Calu3 (cell line): Measurements from ENCODE around the gene GRK6. TPM values are rescaled to one million over a fixed set of nuclear protein-coding genes. Genes with fewer than 3 reads are reported as not detected.

ENCODE experiments used
- BruUV-seq: library from RNA; stranded (reverse); fragments of 400-500 nt; replicated peaks from 2 replicates; lab custom pipeline; 2021; lab: Mats Ljungman, UMichigan
- CTCF ChIA-PET: fragments of 300-600 bp; sonication (Branson Sonifier 250); formaldehyde crosslinking; loops from one replicate; lab custom pipeline; 2022; ENCODE audit warnings: antibody characterized with exemption; lab: Charles Lee
- DNase-seq: peaks from one replicate; pipeline ENCODE4 v3.0.0; 2022
- H3K27ac Mint-ChIP-seq: one replicate; pipeline ENCODE4 v1.8.0; 2022; ENCODE audit warnings: mixed read lengths; ENCODE audit not compliant: unreplicated experiment
- H3K27me3 Mint-ChIP-seq: one replicate; pipeline ENCODE4 v1.8.0; 2022; ENCODE audit warnings: mixed read lengths; ENCODE audit not compliant: unreplicated experiment
- H3K36me3 Mint-ChIP-seq: one replicate; pipeline ENCODE4 v1.8.0; 2022; ENCODE audit warnings: mild to moderate bottlenecking, moderate library complexity, mixed read lengths; ENCODE audit not compliant: insufficient read depth, unreplicated experiment
- H3K4me1 Mint-ChIP-seq: one replicate; pipeline ENCODE4 v1.8.0; 2022; ENCODE audit warnings: mild to moderate bottlenecking, low read depth, mixed read lengths; ENCODE audit not compliant: unreplicated experiment
- H3K4me3 Mint-ChIP-seq: one replicate; pipeline ENCODE4 v1.8.0; 2022; ENCODE audit warnings: mild to moderate bottlenecking, low read depth, moderate library complexity, mixed read lengths; ENCODE audit not compliant: unreplicated experiment
- H3K9me3 Mint-ChIP-seq: one replicate; pipeline ENCODE4 v1.8.0; 2022; ENCODE audit warnings: low read depth, mixed read lengths; ENCODE audit not compliant: unreplicated experiment
- CTCF ChIP-seq: fragments of 200-600 bp; IDR thresholded peaks from one replicate; pipeline ENCODE4 v1.8.0; 2022; ENCODE audit warnings: antibody characterized with exemption; ENCODE audit not compliant: unreplicated experiment
- intact Hi-C: fragments of 100-400 bp; cut with micrococcal nuclease; formaldehyde crosslinking; loops from one replicate; pipeline ENCODE4 v1.10.0; 2022; ENCODE audit not compliant: unreplicated experiment
- total RNA-seq: library from RNA; stranded (reverse); gene quantifications from 2 replicates; pipeline ENCODE4 v1.2.3, GENCODE V29; 2022

Gene GRK6
- total RNA-seq, 1 experiment from 2014 or later = 72.6 TPM

GRCh38 chr5:177487144-177487543, 60.7 kb downstream of the GRK6 start:
- H3K4me1 Mint-ChIP-seq = peaks cover 17% of the 10 kb centered on the region
- peaks cover 99% of the 10 kb centered on the region for H3K36me3 Mint-ChIP-seq
- CTCF ChIA-PET = no interaction called here
- H3K9me3 Mint-ChIP-seq = no peaks in the 10 kb centered on the region
- peak overlapping the region; percentile 63 for H3K27ac Mint-ChIP-seq
- no peak overlapping the region for H3K4me3 Mint-ChIP-seq
- TF ChIP-seq CTCF = no peak
- intact Hi-C loops = no loop called here
- DNase-seq = no peak
- BruUV-seq = no TSS peak
- no peaks in the 10 kb centered on the region for H3K27me3 Mint-ChIP-seq

GRCh38 chr5:177487975-177488374, 61.5 kb downstream of the GRK6 start:
- no TSS peak for BruUV-seq
- peaks cover 25% of the 10 kb centered on the region for H3K4me1 Mint-ChIP-seq
- no peaks in the 10 kb centered on the region for H3K27me3 Mint-ChIP-seq
- H3K4me3 Mint-ChIP-seq = no peak overlapping the region
- TF ChIP-seq CTCF = peak; percentile 25
- H3K27ac Mint-ChIP-seq = peak overlapping the region; percentile 82
- no peaks in the 10 kb centered on the region for H3K9me3 Mint-ChIP-seq
- no peak for DNase-seq
- CTCF ChIA-PET = interaction anchor here (0.7 kb wide), 1 partner anchor 14 kb away, joined by 4 read pairs; no protein-coding TSS in a partner anchor
- intact Hi-C loops = no loop called here
- H3K36me3 Mint-ChIP-seq = peaks cover 99% of the 10 kb centered on the region

- Mint-ChIP-seq H3K27me3 (no peaks in the 10 kb centered on the region), H3K9me3 (no peaks in the 10 kb centered on the region), H3K4me1 (peaks cover 25% of the 10 kb centered on the region), H3K4me3 (no peak overlapping the region), H3K27ac (peak overlapping the region; percentile 82), H3K36me3 (peaks cover 99% of the 10 kb centered on the region)
- CTCF ChIA-PET = no interaction called here
- TF ChIP-seq CTCF = no peak
- no peak for DNase-seq
- no TSS peak for BruUV-seq
- intact Hi-C loops = no loop called here
Observed at GRCh38 chr5:177489119-177489716, 62.7 kb downstream of the GRK6 start.

- intact Hi-C loops = no loop called here
- CTCF ChIA-PET = no interaction called here
- peak overlapping the region; percentile 0 for H3K27ac Mint-ChIP-seq
- H3K9me3 Mint-ChIP-seq = no peaks in the 10 kb centered on the region
- H3K4me3 Mint-ChIP-seq = no peak overlapping the region
- peaks cover 99% of the 10 kb centered on the region for H3K36me3 Mint-ChIP-seq
- TSS peak; percentile 0 for BruUV-seq
- DNase-seq = no peak
- no peak for TF ChIP-seq CTCF
- peaks cover 14% of the 10 kb centered on the region for H3K4me1 Mint-ChIP-seq
- H3K27me3 Mint-ChIP-seq = no peaks in the 10 kb centered on the region
Observed at GRCh38 chr5:177490311-177490991, 64.0 kb downstream of the GRK6 start.
